ENCODE measurements around the gene TSPAN14. TPM values are rescaled to one million over a fixed set of nuclear protein-coding genes. Genes with fewer than 3 reads are reported as not detected.

Gene TSPAN14
- total and polyA plus RNA-seq, 2 experiments from 2014 or later: 17.9 to 40.7 TPM

DNA sequence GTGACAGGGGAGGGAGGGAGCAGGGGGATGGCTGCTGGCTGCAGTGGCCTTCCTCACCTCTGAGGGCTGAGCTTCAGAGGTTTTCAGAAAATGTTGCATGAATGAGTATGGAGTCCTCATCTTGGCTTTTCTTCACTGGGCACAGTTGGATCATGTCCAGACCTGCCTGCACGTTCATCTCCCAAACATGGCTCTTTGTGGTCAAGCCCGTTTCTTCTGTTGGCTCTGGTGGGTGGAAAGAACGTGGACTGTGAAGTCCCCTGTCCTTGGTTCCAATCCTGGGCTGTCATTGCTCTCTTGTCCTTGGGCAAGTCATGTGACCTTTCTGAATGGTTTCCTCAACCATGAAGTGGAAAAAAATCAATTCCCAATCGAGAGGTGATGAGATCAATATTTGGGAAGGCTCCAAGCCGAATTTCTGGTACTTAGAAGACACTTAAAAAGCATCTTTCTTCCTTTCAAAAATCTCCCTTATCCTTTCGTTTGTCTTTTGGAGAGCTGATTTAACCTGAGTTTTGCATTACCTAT lies 34.5 kb downstream of the TSPAN14 start:
- ATAC-seq: no peak
- peaks cover 43% of the 10 kb centered on the region for H3K4me1 Mint-ChIP-seq
- H3K4me3 Mint-ChIP-seq: no peak overlapping the region; the same call in 2 of the 3 replicates
- peaks cover 79% of the 10 kb centered on the region for H3K79me2 ChIP-seq (replicated peaks; ENCODE audit: insufficient read depth)
- no peaks in the 10 kb centered on the region for H3K36me3 ChIP-seq (ENCODE audit: insufficient read depth)
- no peaks in the 10 kb centered on the region for H3F3A ChIP-seq (replicated peaks; ENCODE audit: low read depth)
- H3K36me3 Mint-ChIP-seq (ENCODE audit: low read depth): peaks cover 28% of the 10 kb centered on the region
- H2AFZ ChIP-seq: no peak overlapping the region
- peaks cover 26% of the 10 kb centered on the region for H3K4me1 ChIP-seq (ENCODE audit: insufficient read depth)
- H3K4me3 ChIP-seq: no peak overlapping the region
- TF ChIP-seq EZH2phosphoT487 (IDR thresholded peaks at IDR 0.05; ENCODE audit: unreplicated experiment): no peak
- TF ChIP-seq, protein P1, sequence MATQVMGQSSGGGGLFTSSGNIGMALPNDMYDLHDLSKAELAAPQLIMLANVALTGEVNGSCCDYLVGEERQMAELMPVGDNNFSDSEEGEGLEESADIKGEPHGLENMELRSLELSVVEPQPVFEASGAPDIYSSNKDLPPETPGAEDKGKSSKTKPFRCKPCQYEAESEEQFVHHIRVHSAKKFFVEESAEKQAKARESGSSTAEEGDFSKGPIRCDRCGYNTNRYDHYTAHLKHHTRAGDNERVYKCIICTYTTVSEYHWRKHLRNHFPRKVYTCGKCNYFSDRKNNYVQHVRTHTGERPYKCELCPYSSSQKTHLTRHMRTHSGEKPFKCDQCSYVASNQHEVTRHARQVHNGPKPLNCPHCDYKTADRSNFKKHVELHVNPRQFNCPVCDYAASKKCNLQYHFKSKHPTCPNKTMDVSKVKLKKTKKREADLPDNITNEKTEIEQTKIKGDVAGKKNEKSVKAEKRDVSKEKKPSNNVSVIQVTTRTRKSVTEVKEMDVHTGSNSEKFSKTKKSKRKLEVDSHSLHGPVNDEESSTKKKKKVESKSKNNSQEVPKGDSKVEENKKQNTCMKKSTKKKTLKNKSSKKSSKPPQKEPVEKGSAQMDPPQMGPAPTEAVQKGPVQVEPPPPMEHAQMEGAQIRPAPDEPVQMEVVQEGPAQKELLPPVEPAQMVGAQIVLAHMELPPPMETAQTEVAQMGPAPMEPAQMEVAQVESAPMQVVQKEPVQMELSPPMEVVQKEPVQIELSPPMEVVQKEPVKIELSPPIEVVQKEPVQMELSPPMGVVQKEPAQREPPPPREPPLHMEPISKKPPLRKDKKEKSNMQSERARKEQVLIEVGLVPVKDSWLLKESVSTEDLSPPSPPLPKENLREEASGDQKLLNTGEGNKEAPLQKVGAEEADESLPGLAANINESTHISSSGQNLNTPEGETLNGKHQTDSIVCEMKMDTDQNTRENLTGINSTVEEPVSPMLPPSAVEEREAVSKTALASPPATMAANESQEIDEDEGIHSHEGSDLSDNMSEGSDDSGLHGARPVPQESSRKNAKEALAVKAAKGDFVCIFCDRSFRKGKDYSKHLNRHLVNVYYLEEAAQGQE (IDR thresholded peaks at IDR 0.05; ENCODE audit: unreplicated experiment): no peak
- no peak for TF ChIP-seq NANOG (IDR thresholded peaks at IDR 0.05; ENCODE audit: borderline replicate concordance)
- no peak for TF ChIP-seq STAT1 (IDR thresholded peaks at IDR 0.05; ENCODE audit: unreplicated experiment)
- TF ChIP-seq, protein P2, sequence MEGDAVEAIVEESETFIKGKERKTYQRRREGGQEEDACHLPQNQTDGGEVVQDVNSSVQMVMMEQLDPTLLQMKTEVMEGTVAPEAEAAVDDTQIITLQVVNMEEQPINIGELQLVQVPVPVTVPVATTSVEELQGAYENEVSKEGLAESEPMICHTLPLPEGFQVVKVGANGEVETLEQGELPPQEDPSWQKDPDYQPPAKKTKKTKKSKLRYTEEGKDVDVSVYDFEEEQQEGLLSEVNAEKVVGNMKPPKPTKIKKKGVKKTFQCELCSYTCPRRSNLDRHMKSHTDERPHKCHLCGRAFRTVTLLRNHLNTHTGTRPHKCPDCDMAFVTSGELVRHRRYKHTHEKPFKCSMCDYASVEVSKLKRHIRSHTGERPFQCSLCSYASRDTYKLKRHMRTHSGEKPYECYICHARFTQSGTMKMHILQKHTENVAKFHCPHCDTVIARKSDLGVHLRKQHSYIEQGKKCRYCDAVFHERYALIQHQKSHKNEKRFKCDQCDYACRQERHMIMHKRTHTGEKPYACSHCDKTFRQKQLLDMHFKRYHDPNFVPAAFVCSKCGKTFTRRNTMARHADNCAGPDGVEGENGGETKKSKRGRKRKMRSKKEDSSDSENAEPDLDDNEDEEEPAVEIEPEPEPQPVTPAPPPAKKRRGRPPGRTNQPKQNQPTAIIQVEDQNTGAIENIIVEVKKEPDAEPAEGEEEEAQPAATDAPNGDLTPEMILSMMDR (conservative IDR thresholded peaks at IDR 0.05; ENCODE audit: low read depth in 2 of 2): no peak
- no peak for TF ChIP-seq EZH2 (IDR thresholded peaks at IDR 0.05; ENCODE audit: low read depth, unreplicated experiment)
- no peak for TF ChIP-seq ZNF114 (CRISPR knock-in tag; IDR thresholded peaks at IDR 0.05)
- TF ChIP-seq, protein P3, sequence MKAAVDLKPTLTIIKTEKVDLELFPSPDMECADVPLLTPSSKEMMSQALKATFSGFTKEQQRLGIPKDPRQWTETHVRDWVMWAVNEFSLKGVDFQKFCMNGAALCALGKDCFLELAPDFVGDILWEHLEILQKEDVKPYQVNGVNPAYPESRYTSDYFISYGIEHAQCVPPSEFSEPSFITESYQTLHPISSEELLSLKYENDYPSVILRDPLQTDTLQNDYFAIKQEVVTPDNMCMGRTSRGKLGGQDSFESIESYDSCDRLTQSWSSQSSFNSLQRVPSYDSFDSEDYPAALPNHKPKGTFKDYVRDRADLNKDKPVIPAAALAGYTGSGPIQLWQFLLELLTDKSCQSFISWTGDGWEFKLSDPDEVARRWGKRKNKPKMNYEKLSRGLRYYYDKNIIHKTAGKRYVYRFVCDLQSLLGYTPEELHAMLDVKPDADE (IDR thresholded peaks at IDR 0.05): no peak
- no peak for TF ChIP-seq POLR2AphosphoS5 (IDR thresholded peaks at IDR 0.05; ENCODE audit: low read depth)
- TF ChIP-seq JUNB (IDR thresholded peaks at IDR 0.05; ENCODE audit: unreplicated experiment): no peak
- no peak for TF ChIP-seq CREB1 (CRISPR knock-in tag; IDR thresholded peaks at IDR 0.05; ENCODE audit: low read depth)
- TF ChIP-seq, protein P4, sequence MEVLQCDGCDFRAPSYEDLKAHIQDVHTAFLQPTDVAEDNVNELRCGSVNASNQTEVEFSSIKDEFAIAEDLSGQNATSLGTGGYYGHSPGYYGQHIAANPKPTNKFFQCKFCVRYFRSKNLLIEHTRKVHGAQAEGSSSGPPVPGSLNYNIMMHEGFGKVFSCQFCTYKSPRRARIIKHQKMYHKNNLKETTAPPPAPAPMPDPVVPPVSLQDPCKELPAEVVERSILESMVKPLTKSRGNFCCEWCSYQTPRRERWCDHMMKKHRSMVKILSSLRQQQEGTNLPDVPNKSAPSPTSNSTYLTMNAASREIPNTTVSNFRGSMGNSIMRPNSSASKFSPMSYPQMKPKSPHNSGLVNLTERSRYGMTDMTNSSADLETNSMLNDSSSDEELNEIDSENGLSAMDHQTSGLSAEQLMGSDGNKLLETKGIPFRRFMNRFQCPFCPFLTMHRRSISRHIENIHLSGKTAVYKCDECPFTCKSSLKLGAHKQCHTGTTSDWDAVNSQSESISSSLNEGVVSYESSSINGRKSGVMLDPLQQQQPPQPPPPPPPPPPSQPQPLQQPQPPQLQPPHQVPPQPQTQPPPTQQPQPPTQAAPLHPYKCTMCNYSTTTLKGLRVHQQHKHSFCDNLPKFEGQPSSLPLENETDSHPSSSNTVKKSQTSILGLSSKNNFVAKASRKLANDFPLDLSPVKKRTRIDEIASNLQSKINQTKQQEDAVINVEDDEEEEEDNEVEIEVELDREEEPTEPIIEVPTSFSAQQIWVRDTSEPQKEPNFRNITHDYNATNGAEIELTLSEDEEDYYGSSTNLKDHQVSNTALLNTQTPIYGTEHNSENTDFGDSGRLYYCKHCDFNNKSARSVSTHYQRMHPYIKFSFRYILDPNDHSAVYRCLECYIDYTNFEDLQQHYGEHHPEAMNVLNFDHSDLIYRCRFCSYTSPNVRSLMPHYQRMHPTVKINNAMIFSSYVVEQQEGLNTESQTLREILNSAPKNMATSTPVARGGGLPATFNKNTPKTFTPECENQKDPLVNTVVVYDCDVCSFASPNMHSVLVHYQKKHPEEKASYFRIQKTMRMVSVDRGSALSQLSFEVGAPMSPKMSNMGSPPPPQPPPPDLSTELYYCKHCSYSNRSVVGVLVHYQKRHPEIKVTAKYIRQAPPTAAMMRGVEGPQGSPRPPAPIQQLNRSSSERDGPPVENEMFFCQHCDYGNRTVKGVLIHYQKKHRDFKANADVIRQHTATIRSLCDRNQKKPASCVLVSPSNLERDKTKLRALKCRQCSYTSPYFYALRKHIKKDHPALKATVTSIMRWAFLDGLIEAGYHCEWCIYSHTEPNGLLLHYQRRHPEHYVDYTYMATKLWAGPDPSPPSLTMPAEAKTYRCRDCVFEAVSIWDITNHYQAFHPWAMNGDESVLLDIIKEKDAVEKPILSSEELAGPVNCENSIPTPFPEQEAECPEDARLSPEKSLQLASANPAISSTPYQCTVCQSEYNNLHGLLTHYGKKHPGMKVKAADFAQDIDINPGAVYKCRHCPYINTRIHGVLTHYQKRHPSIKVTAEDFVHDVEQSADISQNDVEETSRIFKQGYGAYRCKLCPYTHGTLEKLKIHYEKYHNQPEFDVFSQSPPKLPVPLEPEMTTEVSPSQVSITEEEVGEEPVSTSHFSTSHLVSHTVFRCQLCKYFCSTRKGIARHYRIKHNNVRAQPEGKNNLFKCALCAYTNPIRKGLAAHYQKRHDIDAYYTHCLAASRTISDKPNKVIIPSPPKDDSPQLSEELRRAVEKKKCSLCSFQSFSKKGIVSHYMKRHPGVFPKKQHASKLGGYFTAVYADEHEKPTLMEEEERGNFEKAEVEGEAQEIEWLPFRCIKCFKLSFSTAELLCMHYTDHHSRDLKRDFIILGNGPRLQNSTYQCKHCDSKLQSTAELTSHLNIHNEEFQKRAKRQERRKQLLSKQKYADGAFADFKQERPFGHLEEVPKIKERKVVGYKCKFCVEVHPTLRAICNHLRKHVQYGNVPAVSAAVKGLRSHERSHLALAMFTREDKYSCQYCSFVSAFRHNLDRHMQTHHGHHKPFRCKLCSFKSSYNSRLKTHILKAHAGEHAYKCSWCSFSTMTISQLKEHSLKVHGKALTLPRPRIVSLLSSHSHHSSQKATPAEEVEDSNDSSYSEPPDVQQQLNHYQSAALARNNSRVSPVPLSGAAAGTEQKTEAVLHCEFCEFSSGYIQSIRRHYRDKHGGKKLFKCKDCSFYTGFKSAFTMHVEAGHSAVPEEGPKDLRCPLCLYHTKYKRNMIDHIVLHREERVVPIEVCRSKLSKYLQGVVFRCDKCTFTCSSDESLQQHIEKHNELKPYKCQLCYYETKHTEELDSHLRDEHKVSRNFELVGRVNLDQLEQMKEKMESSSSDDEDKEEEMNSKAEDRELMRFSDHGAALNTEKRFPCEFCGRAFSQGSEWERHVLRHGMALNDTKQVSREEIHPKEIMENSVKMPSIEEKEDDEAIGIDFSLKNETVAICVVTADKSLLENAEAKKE (CRISPR knock-in tag; IDR thresholded peaks at IDR 0.05): no peak
- TF ChIP-seq ZNF331 (CRISPR knock-in tag; IDR thresholded peaks at IDR 0.05; ENCODE audit: low read depth): no peak
- no peaks in the 10 kb centered on the region for H3K27me3 ChIP-seq (ENCODE audit: insufficient read depth)
- no peaks in the 10 kb centered on the region for H3K9me3 Mint-ChIP-seq
- H3K27me3 Mint-ChIP-seq (ENCODE audit: insufficient read depth, low read depth, poor library complexity): peaks cover 5% of the 10 kb centered on the region
- H3K27ac ChIP-seq (ENCODE audit: low read depth): no peak overlapping the region
- H3K4me2 ChIP-seq: no peak overlapping the region
- no peak overlapping the region for H3K27ac Mint-ChIP-seq
- no peaks in the 10 kb centered on the region for H3K9me2 ChIP-seq (ENCODE audit: insufficient read depth)
- no peak for DNase-seq (ENCODE audit: low spot score)
- peaks cover 45% of the 10 kb centered on the region; the same call in 1 of the 2 replicates for H4K20me1 ChIP-seq (replicated peaks; ENCODE audit: insufficient read depth)

Data from GM23338 (cell line).